Hepatic stellate cell (primary cell): ENCODE data around the gene CCDC88C.

Experiments
- DNase-seq: peaks from one replicate; pipeline ENCODE4 v3.0.0; 2011; ENCODE audit warnings: low spot score

Gene CCDC88C

DNA sequence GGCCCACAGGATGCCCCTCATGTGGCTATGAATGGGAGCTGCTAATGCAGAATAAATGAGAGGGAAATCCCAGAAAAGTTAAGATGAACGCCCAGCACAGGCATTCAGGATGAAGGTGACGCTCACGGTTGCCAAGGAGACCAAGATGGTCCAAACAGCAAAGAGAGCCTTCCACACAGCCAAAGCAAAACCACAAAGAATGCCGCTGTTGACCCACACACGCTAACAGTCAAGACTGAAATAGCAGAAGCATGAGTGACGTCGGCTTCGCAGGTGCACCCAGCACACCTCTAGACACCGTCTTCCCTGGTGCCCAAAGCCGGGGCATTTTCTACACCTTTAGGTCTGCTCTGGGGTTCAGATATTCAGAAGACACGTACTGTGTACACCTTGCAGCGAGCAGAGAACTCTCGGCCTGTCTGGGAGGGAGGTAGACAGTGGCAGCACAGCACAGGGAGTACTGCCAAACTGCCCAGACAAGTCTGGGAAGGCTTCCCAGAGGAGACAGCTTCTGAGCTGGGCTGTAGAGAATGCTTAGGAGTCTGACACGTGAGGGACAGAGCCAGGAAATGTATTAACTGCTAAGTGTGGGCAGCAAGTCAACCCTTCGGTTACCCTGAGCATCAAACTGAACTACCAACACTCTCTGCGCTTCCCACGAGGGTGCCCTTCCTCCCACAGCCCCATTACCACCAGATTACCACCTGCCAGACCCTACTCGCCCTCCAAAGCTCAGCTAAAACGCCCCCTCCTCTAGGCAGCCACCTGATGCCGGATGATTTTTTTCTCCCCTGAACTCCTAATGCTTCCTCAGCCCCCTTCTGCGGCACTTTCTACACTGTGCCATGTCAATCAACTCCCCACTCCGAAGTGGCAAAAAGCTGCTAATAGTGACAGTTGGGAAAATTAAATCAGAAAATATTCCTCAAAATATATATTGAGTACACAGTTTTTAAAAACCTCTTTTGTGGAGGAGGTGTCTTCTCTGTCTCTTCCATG lies 50.1 kb downstream of the CCDC88C start:
- peak; percentile 65 for DNase-seq

DNA sequence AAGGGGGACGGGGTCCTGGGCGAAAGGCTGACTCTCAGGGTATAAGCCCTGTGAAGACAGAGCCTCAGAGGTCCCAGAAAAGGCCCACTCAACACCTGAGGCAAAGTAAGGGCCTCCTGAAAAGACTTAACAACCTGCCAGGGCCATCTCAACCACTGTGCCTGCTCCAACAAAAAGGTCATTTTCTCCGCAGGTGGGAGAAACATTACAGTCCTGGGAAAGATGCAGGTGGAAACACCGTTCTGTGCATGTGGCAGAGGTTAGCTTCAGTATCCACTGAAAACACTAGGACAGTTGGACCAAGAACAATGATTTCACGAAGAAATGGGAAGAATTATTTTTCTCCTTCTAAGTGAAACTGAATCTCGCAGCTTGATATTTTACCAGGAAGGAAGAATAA lies 50.9 kb downstream of the CCDC88C start:
- no peak for DNase-seq

DNA sequence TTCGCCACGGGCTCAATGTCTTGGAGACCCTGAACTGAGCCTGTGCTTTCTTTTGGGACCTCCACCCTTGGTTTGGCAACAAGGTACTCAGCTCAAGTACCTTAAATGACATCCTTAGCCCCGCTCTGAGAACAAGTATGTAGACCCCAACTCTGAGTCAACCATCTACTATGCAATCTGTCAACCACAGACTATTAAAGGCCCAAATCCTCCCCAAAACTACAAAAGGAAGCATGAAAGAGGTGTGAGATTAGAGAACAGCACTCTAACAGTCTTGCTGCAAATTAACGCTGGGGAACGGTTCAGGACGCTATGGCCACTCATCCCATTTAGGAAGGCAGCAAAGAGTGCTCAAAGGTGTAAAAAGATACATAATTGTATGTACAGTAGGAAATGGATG lies 52.1 kb downstream of the CCDC88C start:
- no peak for DNase-seq

DNA sequence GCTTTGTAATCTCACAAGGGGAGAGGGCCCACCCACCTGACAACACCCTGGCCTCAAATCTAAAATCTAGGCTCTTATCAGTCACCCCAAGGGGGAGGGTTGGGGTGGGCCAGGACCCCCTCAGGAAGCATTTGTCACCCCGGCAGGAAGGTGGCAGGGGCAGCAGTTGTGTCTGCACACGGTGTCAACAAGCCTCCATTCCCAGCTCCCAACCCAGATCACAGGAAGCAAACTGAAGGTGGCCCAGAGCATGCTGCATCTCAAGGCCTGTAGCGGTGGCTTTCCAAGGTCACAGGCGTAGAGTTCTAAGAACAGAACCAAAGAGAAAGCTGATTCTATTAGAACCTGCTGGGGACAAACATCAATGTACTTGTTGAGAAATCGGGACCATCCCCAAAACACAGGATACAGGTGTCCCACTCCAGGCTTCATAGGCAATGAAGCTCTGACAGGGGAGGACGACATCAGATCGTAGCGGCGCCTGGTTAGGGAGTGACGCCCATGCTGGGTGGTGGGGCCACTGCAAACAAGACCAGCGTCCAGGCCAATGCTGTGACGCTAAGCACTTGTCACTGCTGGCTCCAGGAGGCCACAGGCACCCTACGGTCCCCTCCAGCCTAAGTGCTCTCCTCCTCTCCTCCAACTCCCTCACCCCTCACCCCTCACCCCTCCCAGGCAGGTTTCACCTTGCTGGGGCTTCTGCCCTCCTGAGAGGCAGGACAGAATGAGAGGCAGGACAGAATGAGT lies 52.9 kb downstream of the CCDC88C start:
- DNase-seq = no peak

DNA sequence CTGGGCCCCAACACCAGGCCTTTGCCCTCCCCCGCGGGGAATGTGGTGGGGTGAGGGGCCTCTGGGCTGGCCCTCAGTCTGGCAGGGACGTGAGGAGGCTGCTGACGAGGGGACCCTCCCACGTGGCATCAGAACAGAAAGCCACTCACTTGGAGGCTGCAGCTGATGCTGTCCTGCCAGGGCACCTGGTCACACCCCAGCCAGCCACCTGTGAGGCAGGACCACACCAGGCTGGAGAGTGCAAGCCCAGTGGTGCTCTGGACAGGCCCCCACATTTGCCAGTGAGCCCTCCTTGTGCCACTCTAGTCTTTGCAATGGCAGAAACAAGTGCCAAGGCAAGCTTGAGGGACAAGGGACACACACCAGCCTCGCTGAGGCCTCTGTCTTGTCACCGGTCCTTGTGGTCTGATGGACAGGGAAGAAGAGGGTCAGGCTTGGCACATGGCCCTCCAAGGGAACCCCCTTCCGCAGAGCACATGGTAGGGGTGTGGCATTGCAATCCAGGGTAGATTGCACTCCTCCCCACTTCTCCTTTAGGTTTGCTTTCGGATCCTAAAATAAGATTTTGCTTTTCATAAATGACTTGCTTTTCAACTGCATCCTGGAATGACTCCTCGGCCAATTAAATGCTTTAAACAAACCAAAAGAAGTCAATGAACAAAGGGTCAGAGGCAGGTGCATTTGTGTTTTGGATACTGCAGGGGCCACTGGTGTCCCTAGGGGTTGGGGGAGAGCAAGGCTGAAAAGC lies 53.7 kb downstream of the CCDC88C start:
- DNase-seq = no peak

DNA sequence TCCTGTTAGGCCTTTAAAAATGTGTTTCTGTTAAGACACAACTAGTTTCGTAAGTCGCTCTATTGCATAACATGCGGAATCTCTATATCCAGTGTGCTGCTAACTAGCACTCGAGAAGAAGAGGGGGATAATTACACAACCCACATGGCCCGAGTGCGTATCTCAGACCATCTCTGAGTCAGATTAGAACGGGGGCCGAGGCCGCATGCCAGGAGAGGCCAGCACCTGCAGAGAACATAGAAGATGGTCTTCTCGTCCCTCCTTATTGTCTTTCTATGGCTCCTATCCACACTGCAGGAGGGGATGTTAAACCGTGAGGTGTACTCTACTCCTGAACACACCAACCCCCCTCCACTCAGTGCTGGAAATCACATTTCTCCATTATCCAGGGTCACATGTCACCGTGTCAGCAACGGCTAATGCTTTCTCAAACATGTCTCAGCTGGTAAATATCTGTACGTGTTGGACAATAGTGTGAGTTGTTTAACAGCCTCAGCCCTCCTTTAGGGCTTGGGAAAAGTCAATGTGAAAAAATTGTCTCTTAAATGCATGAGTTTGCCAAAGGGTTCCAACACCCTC lies 56.3 kb downstream of the CCDC88C start:
- DNase-seq = no peak

DNA sequence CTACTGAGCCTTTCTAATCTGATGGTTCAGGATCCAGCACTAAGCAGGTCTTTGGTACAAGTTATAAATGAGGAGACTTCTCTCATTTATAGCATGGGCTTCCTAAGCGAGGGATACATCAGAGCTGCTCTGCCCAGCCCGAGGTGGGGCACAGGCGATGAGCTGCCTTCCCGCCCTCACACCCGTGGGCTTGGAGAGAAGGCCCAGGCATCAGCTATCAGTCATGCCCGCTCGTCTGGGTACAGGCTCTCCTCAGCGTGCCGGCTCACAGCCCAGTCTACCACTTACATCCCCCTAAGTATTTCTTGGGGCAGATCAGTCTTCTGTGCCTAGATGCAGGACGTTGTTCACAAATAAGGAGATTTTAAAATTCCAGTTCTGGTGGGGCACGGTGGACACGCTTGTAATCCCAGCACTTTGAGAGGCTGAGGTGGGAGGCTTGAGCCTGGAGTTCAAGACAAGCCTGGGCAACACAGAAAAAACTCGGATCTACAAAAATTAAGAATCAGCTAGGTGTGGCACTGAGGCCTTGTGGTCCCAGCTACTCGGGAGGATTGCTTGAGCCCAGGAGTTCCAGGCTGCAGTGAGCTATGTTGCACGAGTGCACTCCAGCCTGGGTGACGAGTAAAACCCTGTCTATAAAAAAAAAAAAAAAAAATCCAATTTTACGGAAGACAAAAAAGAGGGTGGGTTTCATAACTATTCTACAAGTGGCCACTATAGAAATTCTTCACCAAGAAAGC lies 57.0 kb downstream of the CCDC88C start:
- DNase-seq = no peak

DNA sequence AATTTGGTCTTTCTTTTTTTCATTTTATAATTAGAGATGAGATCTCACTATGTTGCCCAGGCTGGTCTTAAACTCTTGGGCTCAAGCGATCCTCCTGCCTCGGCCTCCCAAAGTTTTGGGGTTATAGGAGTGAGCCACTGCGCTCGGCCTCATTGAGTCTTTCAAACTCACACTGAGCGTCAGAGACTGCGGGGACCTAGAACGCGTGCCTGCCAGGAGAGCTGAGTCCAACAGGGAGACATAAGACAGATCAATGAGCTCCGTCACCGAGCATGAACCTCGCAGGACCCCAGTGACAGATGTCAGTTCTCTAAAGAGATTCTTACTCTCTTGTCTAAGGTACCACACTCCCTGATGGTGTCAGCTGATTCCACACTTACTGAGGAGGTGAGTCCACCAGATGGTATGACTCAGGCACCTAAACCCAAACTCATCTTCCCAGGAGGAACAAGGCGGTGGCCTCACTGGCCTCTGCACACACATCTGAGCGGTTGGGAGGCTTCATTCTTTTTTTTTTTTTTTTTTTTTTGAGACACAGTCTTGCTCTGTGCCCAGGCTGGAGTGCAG lies 58.9 kb downstream of the CCDC88C start:
- no peak for DNase-seq

DNA sequence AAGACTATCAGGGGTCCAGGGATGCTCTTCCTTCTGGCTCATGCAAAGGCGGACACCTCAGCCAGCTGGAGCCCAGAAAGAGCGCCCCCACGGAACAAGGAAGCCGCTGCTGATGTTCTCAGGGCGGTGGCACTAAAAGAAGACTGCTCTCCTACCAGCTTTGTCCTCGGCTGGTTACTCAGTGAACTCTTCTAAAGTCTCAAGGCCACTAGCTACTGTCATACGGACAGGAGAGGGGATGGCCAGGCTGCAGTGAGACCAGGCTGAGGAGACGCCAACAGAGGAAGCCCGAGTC lies 59.6 kb downstream of the CCDC88C start:
- DNase-seq = no peak

DNA sequence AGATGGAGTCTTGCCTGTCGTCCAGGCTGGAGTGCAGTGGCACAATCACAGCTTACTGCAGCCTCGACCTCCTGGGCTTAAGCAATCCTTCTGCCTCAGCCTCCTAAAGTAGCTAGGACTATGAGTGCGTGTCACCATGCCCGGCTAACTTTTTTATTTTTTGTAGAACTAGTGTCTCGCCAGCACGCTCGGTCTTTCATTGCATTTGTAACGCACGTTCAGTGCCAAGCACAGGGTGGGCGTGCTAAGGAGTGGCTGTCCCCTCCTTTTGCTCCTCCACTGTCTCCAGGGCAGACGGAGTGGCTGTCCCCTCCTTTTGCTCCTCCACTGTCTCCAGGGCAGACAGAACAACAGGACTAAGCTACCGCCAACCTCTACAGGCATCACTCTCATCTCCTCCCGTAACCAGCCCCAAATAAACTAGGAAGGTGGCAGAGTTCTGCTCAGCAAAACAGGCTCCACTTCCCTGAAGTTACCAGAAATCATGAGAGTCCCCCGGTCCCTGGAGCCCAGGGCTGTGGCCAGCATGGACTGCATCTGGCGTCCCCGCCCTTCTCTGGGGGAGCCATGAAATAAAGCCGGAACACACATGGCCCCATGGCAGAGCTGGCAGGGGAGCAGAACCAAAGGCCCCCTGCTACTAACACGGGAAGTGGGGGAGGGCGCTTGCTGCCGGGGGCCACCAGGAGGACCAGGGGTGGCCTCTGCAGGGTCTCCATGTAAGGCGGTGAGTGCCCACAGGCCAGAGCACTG lies 60.2 kb downstream of the CCDC88C start:
- DNase-seq = no peak

DNA sequence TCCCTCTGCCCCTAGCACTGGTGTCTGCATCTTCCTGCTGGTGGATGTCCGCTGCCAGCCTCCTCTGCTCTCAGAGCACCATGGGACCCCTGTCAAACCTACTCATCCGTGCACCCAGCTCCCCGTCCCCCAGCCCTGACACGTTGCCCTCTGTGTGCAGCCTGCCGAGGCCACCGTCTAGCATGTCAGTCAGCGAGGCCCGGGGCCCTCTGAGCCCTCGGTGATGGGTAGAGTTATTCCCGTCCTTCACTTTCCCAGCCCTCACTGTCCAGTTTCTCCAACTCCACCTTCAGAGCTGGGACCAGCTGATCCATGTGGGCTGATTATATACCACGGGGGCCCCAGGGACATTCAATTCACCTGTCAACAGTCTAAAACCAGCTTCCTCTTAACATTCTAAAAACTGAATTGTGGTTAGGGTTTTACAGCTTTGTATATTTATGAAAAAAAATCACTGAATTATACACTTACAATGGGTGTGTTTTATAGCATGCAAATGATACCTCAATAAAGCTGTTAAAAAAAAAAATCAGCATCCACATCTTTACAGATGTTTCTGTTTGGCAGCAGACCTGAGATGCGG lies 61.3 kb downstream of the CCDC88C start:
- no peak for DNase-seq

DNA sequence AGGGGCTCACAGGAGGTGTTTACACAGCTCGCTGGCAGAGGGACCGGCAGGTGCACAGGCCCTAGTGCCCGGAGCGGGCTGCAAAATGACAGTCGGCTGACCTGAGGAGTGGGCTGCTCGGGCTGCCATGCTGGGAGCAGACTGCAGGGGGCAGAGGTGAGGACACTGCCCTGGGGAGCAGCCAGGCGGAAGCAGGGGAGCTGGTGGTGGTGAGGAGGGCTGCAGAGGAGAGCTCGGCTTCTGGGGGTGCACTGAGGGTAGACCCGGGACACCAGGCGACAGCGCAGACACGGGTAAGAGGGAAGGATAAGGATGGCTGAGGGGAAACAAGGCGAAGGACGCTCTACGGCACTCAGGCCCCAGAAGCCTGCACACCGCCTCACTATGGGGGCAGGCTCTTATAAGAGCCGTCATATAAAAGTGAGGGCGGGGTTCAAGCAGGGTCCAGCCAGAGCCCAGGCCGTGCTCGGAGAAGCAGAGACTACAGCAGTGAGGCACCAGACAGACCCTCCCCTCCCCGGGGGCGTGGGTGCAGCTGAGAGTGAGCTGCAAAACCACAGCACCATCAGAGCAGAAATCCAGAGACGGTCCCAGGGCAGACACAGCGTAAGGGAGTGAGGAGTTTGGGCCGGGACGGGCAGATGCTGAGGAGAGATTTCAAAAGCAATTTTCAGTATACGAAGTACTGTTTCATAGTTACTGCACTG lies 62.5 kb downstream of the CCDC88C start:
- DNase-seq = no peak

DNA sequence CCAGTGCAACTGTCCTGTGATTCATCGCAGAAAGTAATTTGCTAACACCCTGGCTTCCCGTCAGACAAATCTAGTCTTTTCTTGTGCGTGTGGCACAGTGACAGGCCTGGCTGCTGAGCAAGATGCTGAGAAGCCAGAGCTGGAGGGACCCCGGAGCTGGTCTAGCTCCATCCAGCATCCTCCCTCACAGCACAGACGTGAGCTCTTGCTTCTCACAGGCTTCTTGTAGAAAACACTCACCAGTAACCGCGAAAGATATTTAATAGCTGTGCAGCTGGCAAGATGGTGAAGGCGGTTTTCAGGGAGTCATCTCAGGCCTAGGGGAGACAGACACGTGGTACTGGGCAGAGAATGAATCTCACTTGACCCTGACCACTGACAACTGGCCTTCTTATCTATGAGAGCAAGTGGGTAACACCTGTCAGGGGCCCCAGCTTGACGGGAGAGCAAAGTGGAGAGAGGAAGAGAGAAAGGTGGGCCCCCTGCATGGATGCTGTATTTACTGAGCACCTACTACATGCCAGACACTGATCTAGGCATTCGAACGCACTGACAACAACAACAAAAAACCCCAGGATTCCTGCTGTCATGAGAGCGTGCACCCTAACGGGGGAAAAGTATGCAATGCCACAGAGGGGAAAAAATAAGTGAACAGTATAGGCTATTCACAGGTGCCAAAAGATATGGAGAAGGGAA lies 63.3 kb downstream of the CCDC88C start:
- no peak for DNase-seq

DNA sequence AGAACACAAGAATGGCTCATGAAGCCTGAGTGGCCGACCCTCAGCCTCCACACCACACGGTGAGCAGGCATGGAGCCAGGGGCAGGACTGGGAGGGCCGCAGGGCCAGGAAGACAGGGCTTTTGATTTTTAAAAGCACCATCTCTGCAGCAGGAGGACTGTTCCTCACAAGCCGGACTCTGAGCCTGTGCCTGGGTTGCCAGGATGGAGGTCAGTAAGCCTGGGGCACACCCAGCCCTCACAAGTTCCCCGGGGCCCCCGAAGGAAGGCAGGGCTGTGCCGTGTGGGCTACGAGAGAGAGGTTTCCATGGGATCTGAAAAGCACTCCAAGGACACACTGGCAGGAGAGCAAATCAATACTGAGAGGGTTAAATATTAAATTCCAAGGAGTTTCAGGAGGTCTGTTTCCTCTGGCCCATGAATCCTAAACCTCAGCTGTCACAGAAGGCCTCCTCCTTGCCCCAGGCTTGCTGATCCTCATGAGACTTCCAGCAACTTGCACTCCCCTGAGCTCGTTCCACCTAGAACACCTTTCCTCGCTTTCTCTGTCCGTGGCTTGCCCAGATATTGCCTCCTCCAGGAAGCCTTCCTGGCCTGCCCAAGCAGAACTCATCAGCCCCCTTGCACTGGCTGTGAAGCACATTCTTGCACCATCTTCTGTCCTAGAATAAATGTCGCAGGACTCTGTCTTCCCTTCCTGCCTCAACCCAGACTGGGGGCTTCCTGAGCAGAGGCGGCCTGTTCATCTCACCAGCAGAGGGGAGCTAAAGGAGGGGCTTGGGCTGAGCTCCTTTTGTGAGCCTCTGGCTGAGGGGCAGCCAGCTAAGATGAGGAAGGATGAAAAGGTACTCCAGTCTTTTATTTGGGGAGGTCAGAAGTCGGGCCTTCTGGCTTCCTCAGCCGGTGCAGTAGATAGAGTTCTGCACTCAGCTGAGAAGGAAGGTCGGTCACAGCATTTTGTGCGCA lies 64.6 kb downstream of the CCDC88C start:
- no peak for DNase-seq

DNA sequence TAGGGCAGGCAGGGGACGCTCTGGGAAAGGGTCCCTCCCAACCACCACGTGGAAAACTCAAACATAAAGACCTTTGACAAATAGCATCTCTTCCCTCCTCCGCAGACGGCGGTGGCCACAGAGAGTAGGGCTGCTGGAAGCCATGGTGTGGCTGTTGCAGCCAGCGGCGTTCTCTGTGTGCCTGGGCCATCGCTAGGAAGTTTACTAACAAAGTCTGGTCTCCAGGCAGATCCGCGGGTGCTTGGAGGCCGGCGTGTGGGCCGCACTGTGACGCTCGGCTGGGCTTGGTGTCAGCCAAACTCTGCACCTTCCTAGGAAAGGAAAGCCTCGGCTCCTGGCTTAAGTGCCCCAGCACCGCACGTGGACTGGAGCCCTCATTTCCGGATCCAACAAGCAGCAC lies 65.6 kb downstream of the CCDC88C start:
- no peak for DNase-seq

DNA sequence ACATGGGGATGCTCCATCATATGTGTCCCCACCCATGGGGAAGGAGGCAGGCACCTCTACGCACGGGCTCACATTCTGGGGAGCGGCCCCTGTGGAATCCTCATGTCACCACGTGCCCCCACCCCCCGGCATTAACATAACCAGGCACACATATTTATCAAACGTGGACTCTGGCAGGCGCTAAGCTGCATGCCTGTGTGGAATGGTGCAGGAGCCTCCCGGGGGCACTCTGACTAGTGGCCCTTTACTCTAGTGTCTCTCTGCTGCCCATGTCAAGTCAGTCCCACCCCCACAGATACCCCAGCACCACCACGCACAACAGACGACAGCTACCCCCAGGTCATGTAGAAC lies 66.1 kb downstream of the CCDC88C start:
- DNase-seq = no peak

DNA sequence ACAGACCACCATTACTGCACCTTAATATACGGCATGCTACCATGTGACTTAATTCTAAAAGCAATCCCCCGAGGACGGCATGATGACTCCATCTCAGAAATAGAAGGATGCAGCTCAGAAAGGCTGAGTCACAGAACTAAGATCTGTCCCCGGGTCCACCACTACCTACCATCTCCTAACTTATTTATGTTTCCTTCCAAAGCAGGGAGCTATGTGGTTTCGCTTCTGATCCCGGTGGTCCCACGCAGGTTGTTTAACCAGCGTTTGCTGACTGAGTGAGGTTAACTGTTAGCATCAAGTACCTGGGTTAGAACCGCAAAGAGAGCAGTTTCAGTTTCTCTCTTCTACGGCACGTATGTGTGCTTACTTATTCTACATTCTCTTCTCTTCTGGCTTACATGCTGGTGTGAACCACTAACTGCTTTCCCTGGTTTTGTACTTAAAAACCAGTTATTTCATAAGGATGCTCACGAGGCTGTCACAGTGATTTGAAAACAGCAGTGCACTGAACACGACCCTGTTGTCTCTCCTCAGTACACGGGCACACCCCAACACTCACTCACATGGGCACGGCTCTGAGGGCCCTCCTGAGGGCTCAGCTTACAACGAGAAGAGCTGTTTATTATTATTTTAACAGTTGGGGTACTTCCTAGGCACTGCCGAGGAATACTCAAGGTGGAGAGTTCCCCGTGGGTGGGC lies 66.7 kb downstream of the CCDC88C start:
- DNase-seq = no peak
